DOHH2 (cell line): Measurements from ENCODE around the gene CCDC68.

Source experiments
- H3F3A ChIP-seq: fragments of 200-600 bp; sonication (generic), shearing (Covaris generic); 2 replicates; pipeline ENCODE4 v1.6.0; 2016; ENCODE audit warnings: antibody characterized with exemption, mild to moderate bottlenecking; ENCODE audit not compliant: control insufficient read depth, insufficient read depth
- H3K27ac ChIP-seq: fragments of 200-600 bp; sonication (generic); 2 replicates; pipeline ENCODE4 v1.5.1; 2014; ENCODE audit warnings: low read depth, mild to moderate bottlenecking, low read length, moderate library complexity
- H3K27me3 ChIP-seq: fragments of 200-600 bp; sonication (generic); 2 replicates; pipeline ENCODE4 v1.6.1; 2014; ENCODE audit warnings: mild to moderate bottlenecking, low read length, mixed read lengths; ENCODE audit not compliant: control insufficient read depth
- H3K36me3 ChIP-seq: fragments of 200-600 bp; sonication (generic); 2 replicates; pipeline ENCODE4 v1.6.1; 2014; ENCODE audit warnings: mild to moderate bottlenecking, low read length, moderate library complexity, mixed read lengths; ENCODE audit not compliant: control insufficient read depth
- H3K4me1 ChIP-seq: fragments of 200-600 bp; sonication (generic); 2 replicates; pipeline ENCODE4 v1.6.1; 2014; ENCODE audit warnings: mild to moderate bottlenecking, low read length, mixed read lengths; ENCODE audit not compliant: control insufficient read depth
- H3K4me2 ChIP-seq: fragments of 200-600 bp; sonication (generic); 2 replicates; pipeline ENCODE4 v1.6.0; 2014; ENCODE audit warnings: mild to moderate bottlenecking, low read length, moderate library complexity
- H3K4me3 ChIP-seq: fragments of 200-600 bp; sonication (generic); 2 replicates; pipeline ENCODE4 v1.5.1; 2014; ENCODE audit warnings: mild to moderate bottlenecking, low read length, mixed read lengths
- H3K79me2 ChIP-seq: fragments of 200-600 bp; sonication (generic); 2 replicates; pipeline ENCODE4 v1.6.1; 2014; ENCODE audit warnings: mild to moderate bottlenecking, low read length, mixed read lengths; ENCODE audit not compliant: control insufficient read depth
- H3K9me2 ChIP-seq: fragments of 200-600 bp; sonication (generic); replicated peaks from 2 replicates; pipeline ENCODE4 v1.6.1; 2014; ENCODE audit warnings: mild to moderate bottlenecking, low read length, mixed read lengths; ENCODE audit not compliant: control insufficient read depth
- H3K9me3 ChIP-seq: fragments of 200-600 bp; sonication (generic); 2 replicates; pipeline ENCODE4 v1.6.1; 2014; ENCODE audit warnings: antibody characterized with exemption, low read length, mixed read lengths; ENCODE audit not compliant: control insufficient read depth, insufficient read depth
- H4K20me1 ChIP-seq: fragments of 200-600 bp; sonication (generic); 2 replicates; pipeline ENCODE4 v1.6.0; 2014; ENCODE audit warnings: low read depth, mild to moderate bottlenecking, antibody characterized with exemption, low read length, moderate library complexity; ENCODE audit not compliant: control insufficient read depth, insufficient read depth
- EZH2phosphoT487 ChIP-seq: fragments of 200-600 bp; sonication (generic); IDR thresholded peaks from 2 replicates; pipeline ENCODE4 v1.6.1; 2017; ENCODE audit warnings: borderline replicate concordance, mild to moderate bottlenecking, antibody characterized with exemption, low read length, moderate library complexity, mixed read lengths
- TF ChIP-seq, protein P1 (sequence below): fragments of 200-600 bp; sonication (generic); IDR thresholded peaks from one replicate; pipeline ENCODE4 v1.5.1; 2014; ENCODE audit warnings: antibody characterized with exemption, mild to moderate bottlenecking, low read depth, low read length; ENCODE audit not compliant: poor library complexity, severe bottlenecking

CCDC68 gene

DNA sequence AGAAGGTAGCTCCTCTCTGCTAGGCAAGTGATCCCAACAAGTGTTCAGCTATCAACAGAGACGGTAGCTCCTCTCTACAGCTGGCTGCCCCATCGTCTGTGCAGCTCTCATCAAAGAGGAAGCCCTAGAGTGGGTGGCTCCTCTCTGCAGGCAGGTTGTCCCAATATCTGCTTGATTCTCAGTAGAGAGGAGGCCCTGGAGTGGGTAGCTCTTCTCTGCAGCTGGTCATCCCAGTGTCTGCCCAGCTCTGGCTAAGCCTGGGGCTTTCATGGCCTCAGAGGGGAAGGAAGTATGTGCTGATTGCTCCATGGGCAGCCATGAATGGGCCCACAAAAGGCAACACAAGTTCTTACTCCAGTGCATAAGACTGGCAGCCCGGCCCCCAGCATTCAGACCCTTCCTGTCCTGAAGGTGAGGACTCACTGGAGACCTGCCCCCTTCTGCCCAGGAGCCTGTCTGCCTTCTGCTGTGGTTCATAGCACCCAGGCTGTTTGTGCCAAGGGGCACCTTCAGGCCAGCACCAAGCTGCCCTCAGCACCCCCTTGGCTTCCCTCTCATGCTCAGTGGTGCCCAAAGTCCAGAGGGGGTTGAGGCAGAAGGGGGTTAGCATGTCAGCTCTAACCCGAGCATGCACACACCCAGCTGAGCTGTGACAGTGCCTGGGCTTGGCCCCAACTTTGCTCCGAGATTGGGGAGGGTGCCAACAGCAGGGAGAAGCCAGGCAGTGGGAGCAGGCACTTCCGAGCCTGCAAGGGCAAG is 48.9 kb downstream of the CCDC68 start:
- no peaks in the 10 kb centered on the region for H3K4me1 ChIP-seq
- no peaks in the 10 kb centered on the region for H3K9me3 ChIP-seq
- no peaks in the 10 kb centered on the region for H3K36me3 ChIP-seq
- H3K9me2 ChIP-seq: no peaks in the 10 kb centered on the region
- H3K27ac ChIP-seq: no peak overlapping the region
- no peaks in the 10 kb centered on the region for H3F3A ChIP-seq
- TF ChIP-seq EZH2phosphoT487: no peak
- TF ChIP-seq, protein P1, sequence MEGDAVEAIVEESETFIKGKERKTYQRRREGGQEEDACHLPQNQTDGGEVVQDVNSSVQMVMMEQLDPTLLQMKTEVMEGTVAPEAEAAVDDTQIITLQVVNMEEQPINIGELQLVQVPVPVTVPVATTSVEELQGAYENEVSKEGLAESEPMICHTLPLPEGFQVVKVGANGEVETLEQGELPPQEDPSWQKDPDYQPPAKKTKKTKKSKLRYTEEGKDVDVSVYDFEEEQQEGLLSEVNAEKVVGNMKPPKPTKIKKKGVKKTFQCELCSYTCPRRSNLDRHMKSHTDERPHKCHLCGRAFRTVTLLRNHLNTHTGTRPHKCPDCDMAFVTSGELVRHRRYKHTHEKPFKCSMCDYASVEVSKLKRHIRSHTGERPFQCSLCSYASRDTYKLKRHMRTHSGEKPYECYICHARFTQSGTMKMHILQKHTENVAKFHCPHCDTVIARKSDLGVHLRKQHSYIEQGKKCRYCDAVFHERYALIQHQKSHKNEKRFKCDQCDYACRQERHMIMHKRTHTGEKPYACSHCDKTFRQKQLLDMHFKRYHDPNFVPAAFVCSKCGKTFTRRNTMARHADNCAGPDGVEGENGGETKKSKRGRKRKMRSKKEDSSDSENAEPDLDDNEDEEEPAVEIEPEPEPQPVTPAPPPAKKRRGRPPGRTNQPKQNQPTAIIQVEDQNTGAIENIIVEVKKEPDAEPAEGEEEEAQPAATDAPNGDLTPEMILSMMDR: no peak
- no peaks in the 10 kb centered on the region for H3K79me2 ChIP-seq
- H4K20me1 ChIP-seq: no peaks in the 10 kb centered on the region
- H3K4me2 ChIP-seq: no peak overlapping the region
- no peak overlapping the region for H3K4me3 ChIP-seq
- no peaks in the 10 kb centered on the region for H3K27me3 ChIP-seq

DNA sequence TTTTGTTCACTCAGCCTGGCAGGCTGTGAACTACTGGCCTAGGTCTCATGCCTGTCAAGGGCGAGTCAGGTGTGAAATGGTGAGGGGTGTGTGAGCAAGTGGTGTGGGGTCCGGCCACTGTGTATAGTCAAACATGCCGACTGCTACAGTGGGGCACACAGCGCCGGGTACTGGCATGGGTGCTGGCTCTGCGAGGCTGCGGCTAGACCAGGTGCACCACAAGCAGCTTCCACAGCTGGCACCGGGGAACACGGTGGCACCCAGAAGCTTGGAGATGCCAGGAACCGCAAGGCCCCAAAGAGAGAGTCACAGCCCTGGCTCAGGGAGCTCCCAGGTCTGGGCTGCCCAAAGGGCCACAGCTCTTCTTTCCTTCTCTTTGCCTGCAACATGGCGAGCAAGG is 49.7 kb downstream of the CCDC68 start:
- Histone ChIP-seq H3K9me3 (no peaks in the 10 kb centered on the region), H3K27ac (no peak overlapping the region), H3K4me1 (no peaks in the 10 kb centered on the region), H3K9me2 (no peaks in the 10 kb centered on the region), H3K4me3 (no peak overlapping the region), H3K36me3 (no peaks in the 10 kb centered on the region), H3K4me2 (no peak overlapping the region), H3K79me2 (no peaks in the 10 kb centered on the region), H4K20me1 (no peaks in the 10 kb centered on the region), H3K27me3 (no peaks in the 10 kb centered on the region), H3F3A (no peaks in the 10 kb centered on the region)
- TF ChIP-seq, protein P1: no peak
- TF ChIP-seq EZH2phosphoT487: no peak

DNA sequence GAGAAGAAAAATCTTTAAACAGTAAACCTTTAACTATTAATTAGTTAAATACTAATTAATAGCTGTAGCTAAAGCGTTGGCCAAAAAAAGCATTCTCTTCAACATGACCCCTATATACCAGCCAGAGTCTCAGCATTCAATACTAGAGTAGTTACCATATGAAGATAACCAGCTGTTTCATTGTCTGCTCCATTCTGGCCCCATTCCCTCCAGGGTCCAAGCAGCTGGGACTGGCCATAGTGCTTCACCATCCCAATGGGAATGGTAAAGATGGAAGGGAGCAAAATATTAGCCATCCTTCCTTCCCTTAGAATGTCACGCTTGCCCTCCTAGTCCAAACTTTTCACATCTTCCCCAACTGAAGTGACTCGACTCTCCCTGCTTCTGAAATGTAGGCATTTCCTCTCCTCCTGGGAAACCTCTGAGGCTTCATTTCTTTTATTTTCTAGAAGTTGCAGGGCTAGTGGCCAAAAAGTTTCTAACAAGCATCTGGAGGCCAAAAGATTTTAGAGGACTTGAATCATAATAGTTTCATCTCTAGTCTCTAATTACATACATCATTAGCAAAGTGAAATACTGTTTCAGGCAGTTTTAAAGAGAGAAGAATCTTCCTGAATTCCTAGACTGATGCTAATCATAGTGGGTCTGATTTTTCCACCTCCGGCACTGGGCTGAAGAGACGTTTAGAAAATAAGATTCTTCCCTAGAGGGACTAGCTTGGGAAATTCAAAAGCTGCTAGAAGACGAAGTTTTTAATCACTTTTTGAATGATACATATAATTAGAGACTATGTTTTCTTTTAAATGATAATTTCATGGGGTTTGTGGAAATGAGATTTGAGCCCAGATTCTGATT is 52.7 kb downstream of the CCDC68 start:
- no peak overlapping the region for H3K27ac ChIP-seq
- no peak overlapping the region for H3K4me3 ChIP-seq
- H4K20me1 ChIP-seq: no peaks in the 10 kb centered on the region
- no peak overlapping the region for H3K4me2 ChIP-seq
- H3F3A ChIP-seq: no peaks in the 10 kb centered on the region
- TF ChIP-seq EZH2phosphoT487: no peak
- TF ChIP-seq, protein P1: no peak
- no peaks in the 10 kb centered on the region for H3K9me2 ChIP-seq
- H3K4me1 ChIP-seq: no peaks in the 10 kb centered on the region
- H3K36me3 ChIP-seq: no peaks in the 10 kb centered on the region
- no peaks in the 10 kb centered on the region for H3K27me3 ChIP-seq
- H3K79me2 ChIP-seq: no peaks in the 10 kb centered on the region
- no peaks in the 10 kb centered on the region for H3K9me3 ChIP-seq
